SK-N-SH (cell line): ENCODE measurements around the gene ZNF593OS.

Experiments used
- FOSL2 ChIP-seq: IDR thresholded peaks from 2 replicates; pipeline ENCODE4 v1.4.0; 2012; ENCODE audit warnings: low read depth, mild to moderate bottlenecking, moderate library complexity, borderline replicate concordance
- TCF12 ChIP-seq: IDR thresholded peaks from 2 replicates; pipeline ENCODE4 v1.4.0; 2012

DNA sequence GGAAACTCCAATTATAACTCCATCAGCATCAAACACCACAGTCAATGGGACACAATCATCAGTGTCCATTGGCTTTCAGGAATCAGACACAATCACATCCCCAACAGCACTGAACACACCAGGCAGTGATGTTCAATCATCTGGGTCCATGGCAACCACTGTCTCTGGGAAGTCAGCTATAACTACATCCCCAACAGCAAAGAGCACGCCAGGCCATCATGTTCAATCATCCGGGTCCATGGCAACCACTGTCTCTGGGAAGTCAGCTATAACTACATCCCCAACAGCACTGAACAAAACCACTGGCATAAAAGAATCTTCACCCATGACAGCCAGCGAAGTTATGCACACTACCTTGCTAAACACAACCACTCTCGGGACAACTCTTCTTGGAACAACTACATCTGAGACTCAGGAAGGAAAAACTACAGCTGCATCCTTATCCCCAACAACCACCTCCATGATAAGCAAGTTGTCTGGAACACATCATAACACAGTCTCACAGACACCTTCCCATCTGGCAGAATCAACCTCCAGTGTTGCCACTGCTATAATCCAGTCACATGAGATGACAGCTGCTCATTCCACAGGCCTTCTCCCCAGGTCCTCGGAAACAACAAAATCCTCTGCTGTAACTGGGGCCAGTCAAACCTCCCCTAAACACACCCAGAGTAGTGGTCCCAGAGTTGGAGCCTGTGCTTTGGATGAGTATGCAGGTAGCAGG, 38.7 kb upstream of the ZNF593OS start:
- no peak for TF ChIP-seq TCF12
- TF ChIP-seq FOSL2 = no peak
